ENCODE measurements around the gene DNAI1.

The DNAI1 gene

GRCh38 chr9:34499076-34499475 is 40.5 kb downstream of the DNAI1 start:
- H3K27ac ChIP-seq: no peak overlapping the region
- no peak for TF ChIP-seq ZFX (IDR thresholded peaks at IDR 0.05; ENCODE audit: borderline replicate concordance)
- no peak for TF ChIP-seq CTCF (IDR thresholded peaks at IDR 0.05)

GRCh38 chr9:34500623-34501267 is 42.1 kb downstream of the DNAI1 start:
- TF ChIP-seq ZFX (IDR thresholded peaks at IDR 0.05; ENCODE audit: borderline replicate concordance) (no peak), CTCF (IDR thresholded peaks at IDR 0.05) (peak; percentile 100)
- H3K27ac ChIP-seq: no peak overlapping the region

GRCh38 chr9:34501372-34501771 is 42.8 kb downstream of the DNAI1 start:
- no peak overlapping the region for H3K27ac ChIP-seq
- TF ChIP-seq ZFX (IDR thresholded peaks at IDR 0.05; ENCODE audit: borderline replicate concordance) (no peak), CTCF (IDR thresholded peaks at IDR 0.05) (no peak)

GRCh38 chr9:34501889-34502425 is 43.4 kb downstream of the DNAI1 start:
- TF ChIP-seq ZFX (IDR thresholded peaks at IDR 0.05; ENCODE audit: borderline replicate concordance): no peak
- no peak for TF ChIP-seq CTCF (IDR thresholded peaks at IDR 0.05)
- H3K27ac ChIP-seq: no peak overlapping the region

GRCh38 chr9:34502471-34502870 is 43.9 kb downstream of the DNAI1 start:
- TF ChIP-seq ZFX (IDR thresholded peaks at IDR 0.05; ENCODE audit: borderline replicate concordance) (no peak), CTCF (IDR thresholded peaks at IDR 0.05) (no peak)
- no peak overlapping the region for H3K27ac ChIP-seq

GRCh38 chr9:34502891-34503290 is 44.3 kb downstream of the DNAI1 start:
- H3K27ac ChIP-seq: no peak overlapping the region
- TF ChIP-seq CTCF (IDR thresholded peaks at IDR 0.05) (no peak), ZFX (IDR thresholded peaks at IDR 0.05; ENCODE audit: borderline replicate concordance) (no peak)

GRCh38 chr9:34503406-34503805 is 44.8 kb downstream of the DNAI1 start:
- TF ChIP-seq CTCF (IDR thresholded peaks at IDR 0.05) (no peak), ZFX (IDR thresholded peaks at IDR 0.05; ENCODE audit: borderline replicate concordance) (no peak)

More at GRCh38 chr9:34503406-34503805, 44.8 kb downstream of the DNAI1 start:
- H3K27ac ChIP-seq: no peak overlapping the region

Data from 22Rv1 (cell line).